CD8-positive, alpha-beta memory T cell (primary cell): ENCODE results near the gene TUBGCP6. TPM values are rescaled to one million over a fixed set of nuclear protein-coding genes. Genes with fewer than 3 reads are reported as not detected.

Experiments
- CTCF ChIA-PET: fragments of 350-600 bp; sonication (Branson Sonifier 250); formaldehyde crosslinking; loops from one replicate; lab custom pipeline; 2021; ENCODE audit warnings: antibody characterized with exemption; lab: Charles Lee
- POLR2A ChIA-PET: fragments of 350-600 bp; sonication (Branson Sonifier 250); formaldehyde crosslinking; loops from one replicate; lab custom pipeline; 2021; ENCODE audit warnings: antibody characterized with exemption; lab: Charles Lee
- DNase-seq, 5 donors: peaks; one replicate each; pipeline versions ENCODE4 v3.0.0 to v3.0.0-alpha.2; 2020 to 2022; ENCODE audit warnings: mixed read lengths in 1 of 5
- H3K27ac ChIP-seq: one replicate; pipeline ENCODE4 v1.7.0; 2013; ENCODE audit warnings: low read depth, mild to moderate bottlenecking, low read length, moderate library complexity
- H3K27me3 ChIP-seq: 2 replicates; pipeline ENCODE4 v1.7.0; 2013; ENCODE audit warnings: low read length, mild to moderate bottlenecking; ENCODE audit not compliant: insufficient read depth, poor library complexity, severe bottlenecking
- H3K36me3 ChIP-seq: 2 replicates; pipeline ENCODE4 v1.7.0; 2013; ENCODE audit warnings: mild to moderate bottlenecking, low read length, moderate library complexity; ENCODE audit not compliant: insufficient read depth
- H3K4me1 ChIP-seq: 2 replicates; pipeline ENCODE4 v1.7.0; 2013; ENCODE audit warnings: mild to moderate bottlenecking, low read length, moderate library complexity; ENCODE audit not compliant: insufficient read depth
- H3K4me3 ChIP-seq: 2 replicates; pipeline ENCODE4 v1.7.0; 2013; ENCODE audit warnings: mild to moderate bottlenecking, low read length
- H3K9me3 ChIP-seq: 2 replicates; pipeline ENCODE4 v1.7.0; 2013; ENCODE audit warnings: mild to moderate bottlenecking, low read length
- H3K27ac Mint-ChIP-seq, 8 donors: one replicate each; pipeline ENCODE4 v1.8.0; 2020 to 2021; ENCODE audit warnings: mixed read lengths in 8 of 8, mild to moderate bottlenecking in 6 of 8, inconsistent platforms in 3 of 8, moderate library complexity in 3 of 8
- H3K27me3 Mint-ChIP-seq, 2 donors: one replicate each; pipeline ENCODE4 v1.8.0; 2020 to 2021; ENCODE audit warnings: mixed read lengths in 2 of 2, mild to moderate bottlenecking in 1 of 2, moderate library complexity in 1 of 2
- H3K36me3 Mint-ChIP-seq, 3 donors: one replicate each; pipeline ENCODE4 v1.8.0; 2020 to 2021; ENCODE audit warnings: mixed read lengths in 3 of 3, inconsistent platforms in 1 of 3, mild to moderate bottlenecking in 1 of 3
- H3K4me1 Mint-ChIP-seq, 3 donors: one replicate each; pipeline ENCODE4 v1.8.0; 2020 to 2021; ENCODE audit warnings: mixed read lengths in 3 of 3, inconsistent platforms in 1 of 3, mild to moderate bottlenecking in 1 of 3
- H3K4me3 Mint-ChIP-seq, 7 donors: one replicate each; pipeline ENCODE4 v1.8.0; 2020 to 2021; ENCODE audit warnings: mixed read lengths in 7 of 7, mild to moderate bottlenecking in 6 of 7, moderate library complexity in 4 of 7, inconsistent platforms in 2 of 7
- H3K9me3 Mint-ChIP-seq, 5 donors: one replicate each; pipeline ENCODE4 v1.8.0; 2020 to 2022; ENCODE audit warnings: mixed read lengths in 5 of 5, mild to moderate bottlenecking in 3 of 5, moderate library complexity in 2 of 5, inconsistent platforms in 1 of 5
- polyA plus RNA-seq: library from polyadenylated mRNA; unstranded; fragments of 300-500 nt; fragmentation: Illumina TruSeq; gene quantifications from one replicate; pipeline ENCODE4 v1.2.3, GENCODE V29; 2021
- total RNA-seq, 2 experiments: library from RNA; stranded (reverse); gene quantifications; one replicate each; pipeline ENCODE4 v1.2.3, GENCODE V29; 2021

Gene TUBGCP6
- total and polyA plus RNA-seq, 3 experiments from 2014 or later: 18.6 to 52.2 (median 51.4) TPM

GRCh38 chr22:50267591-50268390, 23.0 kb upstream of the TUBGCP6 start:
- Histone ChIP-seq H3K4me3 (no peak overlapping the region), H3K9me3 (no peaks in the 10 kb centered on the region), H3K27ac (no peak overlapping the region), H3K36me3 (no peaks in the 10 kb centered on the region), H3K4me1 (peaks cover 18% of the 10 kb centered on the region), H3K27me3 (peaks cover 5% of the 10 kb centered on the region)
- no peaks in the 10 kb centered on the region for H3K9me3 Mint-ChIP-seq
- CTCF ChIA-PET: interaction anchor here (0.8 to 1.9 kb wide), 2 partner anchors 16 to 258 kb away, joined by 3 to 6 read pairs; partner anchors contain the start of genes HDAC10 and SCO2
- POLR2A ChIA-PET: no interaction called here
- DNase-seq: peak in 3 of 5 donors; percentile 20 to 34 (median 21)
- peaks cover 3 to 21% (median 5%) of the 10 kb centered on the region in 3 donors for H3K4me1 Mint-ChIP-seq
- H3K4me3 Mint-ChIP-seq: peak overlapping the region in 4 of 7 donors; percentile 6 to 54 (median 38)
- no peaks in the 10 kb centered on the region for H3K36me3 Mint-ChIP-seq
- H3K27me3 Mint-ChIP-seq: peaks cover 5 to 6% of the 10 kb centered on the region in 2 donors
- H3K27ac Mint-ChIP-seq: peak overlapping the region in 1 of 8 donors; percentile 54

DNA sequence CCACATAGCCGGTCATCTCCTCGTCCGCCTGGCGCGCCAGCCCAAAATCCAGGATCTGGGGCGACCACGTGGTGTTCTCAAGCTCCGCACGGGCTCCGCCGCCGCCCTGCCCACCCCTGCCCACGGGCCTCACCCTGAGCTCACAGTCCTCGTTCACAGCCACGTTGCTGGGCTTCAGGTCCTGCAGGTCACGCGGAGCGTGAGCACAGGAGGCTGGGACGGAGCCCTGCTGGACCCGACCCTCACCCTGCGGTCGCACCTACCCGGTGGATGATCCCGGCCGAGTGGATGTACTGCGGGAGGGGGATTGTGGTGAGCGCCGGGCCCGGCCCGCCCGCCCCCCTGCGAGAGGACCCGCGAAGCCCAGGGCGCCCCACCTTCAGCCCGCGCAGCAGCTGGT, 22.2 kb upstream of the TUBGCP6 start:
- Mint-ChIP-seq H3K27me3 (peaks cover 13 to 14% of the 10 kb centered on the region in 2 donors), H3K36me3 (no peaks in the 10 kb centered on the region), H3K9me3 (no peaks in the 10 kb centered on the region), H3K4me1 (peaks cover 3 to 29% (median 10%) of the 10 kb centered on the region in 3 donors), H3K4me3 (no peak overlapping the region), H3K27ac (no peak overlapping the region)
- POLR2A ChIA-PET: interaction anchor here (0.6 kb wide), 1 partner anchor 24 kb away, joined by 9 read pairs; no protein-coding TSS in a partner anchor
- Histone ChIP-seq H3K4me3 (no peak overlapping the region), H3K36me3 (no peaks in the 10 kb centered on the region), H3K9me3 (no peaks in the 10 kb centered on the region), H3K27me3 (peaks cover 13% of the 10 kb centered on the region), H3K4me1 (peaks cover 18% of the 10 kb centered on the region), H3K27ac (no peak overlapping the region)
- CTCF ChIA-PET: interaction anchor here (0.8 to 1.9 kb wide), 3 partner anchors 16 to 259 kb away, joined by 3 to 6 read pairs (median 4); partner anchors contain the start of genes HDAC10 and SCO2
- DNase-seq: no peak

DNA sequence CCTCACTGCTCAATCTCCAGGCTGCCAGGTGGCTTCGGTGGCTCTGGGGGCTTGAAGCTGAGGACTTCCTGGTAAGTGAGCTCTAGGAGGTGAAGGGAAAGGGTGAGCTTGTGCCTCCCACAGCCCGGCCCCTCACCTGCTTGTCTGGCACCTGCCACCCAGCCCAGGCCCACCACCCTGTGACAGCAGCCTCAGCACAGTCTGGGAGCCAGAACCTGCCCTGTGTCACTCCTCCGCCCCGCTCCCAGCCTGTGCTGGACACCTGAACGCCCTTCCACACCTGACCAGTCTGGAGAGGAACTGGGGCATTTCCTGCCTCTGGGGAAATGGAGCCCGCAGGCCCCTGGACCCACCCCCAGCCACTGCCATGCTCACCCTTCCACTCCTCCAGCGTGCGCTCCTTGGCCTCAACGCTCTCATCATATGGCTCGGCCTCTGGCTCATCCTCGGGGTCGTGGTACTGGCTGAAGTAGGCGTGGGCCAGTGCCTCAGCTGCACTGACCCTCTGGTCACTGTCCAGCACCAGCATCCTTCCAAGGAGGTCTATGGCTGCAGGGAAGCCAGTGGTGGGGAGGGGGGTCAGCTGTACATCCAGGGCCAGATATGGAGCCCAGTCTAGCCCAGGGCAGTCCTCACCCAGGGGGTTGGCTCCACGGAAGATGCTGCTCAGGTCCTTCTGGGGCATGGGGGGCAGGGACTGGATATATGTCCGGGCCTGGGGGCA, 20.3 kb upstream of the TUBGCP6 start:
- DNase-seq: no peak
- peaks cover 6% of the 10 kb centered on the region for H3K4me1 ChIP-seq
- no peak overlapping the region for H3K27ac ChIP-seq
- Mint-ChIP-seq H3K36me3 (no peaks in the 10 kb centered on the region), H3K9me3 (no peaks in the 10 kb centered on the region), H3K27ac (no peak overlapping the region), H3K4me1 (peaks cover 3 to 26% (median 9%) of the 10 kb centered on the region in 3 donors), H3K27me3 (peaks cover 11 to 15% of the 10 kb centered on the region in 2 donors), H3K4me3 (no peak overlapping the region)
- ChIA-PET CTCF (no interaction called here), POLR2A (no interaction called here)
- no peaks in the 10 kb centered on the region for H3K9me3 ChIP-seq
- H3K4me3 ChIP-seq: no peak overlapping the region
- H3K36me3 ChIP-seq: no peaks in the 10 kb centered on the region
- peaks cover 13% of the 10 kb centered on the region for H3K27me3 ChIP-seq

DNA sequence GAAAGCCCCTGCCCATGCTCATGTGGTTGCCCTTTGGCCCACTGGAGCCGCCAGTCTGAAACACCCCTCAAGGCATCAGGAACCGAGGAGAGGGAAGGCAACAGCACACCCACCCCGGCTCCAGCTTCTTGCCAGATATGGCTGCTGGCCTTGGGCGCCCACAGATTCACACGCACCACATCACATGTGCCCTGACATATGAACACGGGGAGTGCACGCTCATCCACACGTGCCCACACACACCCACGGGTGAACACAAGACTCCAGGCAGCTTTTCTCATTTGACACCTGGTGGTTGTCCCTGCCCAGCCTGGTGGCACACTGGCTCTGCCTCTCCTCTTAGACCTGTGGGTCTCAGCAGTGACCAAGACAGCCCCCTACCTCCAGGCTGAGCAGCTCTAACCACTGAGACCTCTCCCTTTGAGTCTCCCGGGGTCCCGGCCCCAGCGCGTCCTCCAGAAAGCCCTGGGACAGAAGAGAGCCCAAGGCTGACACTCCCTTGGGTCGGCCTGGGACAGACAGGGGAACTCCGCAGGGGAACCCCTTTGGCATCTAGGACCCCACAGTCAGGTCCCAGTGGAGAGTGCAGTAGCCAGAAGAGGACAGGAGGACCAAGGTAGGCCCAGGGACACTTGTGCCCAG, 19.4 kb upstream of the TUBGCP6 start:
- Histone ChIP-seq H3K4me1 (no peaks in the 10 kb centered on the region), H3K36me3 (no peaks in the 10 kb centered on the region), H3K27me3 (peaks cover 13% of the 10 kb centered on the region), H3K4me3 (no peak overlapping the region), H3K9me3 (no peaks in the 10 kb centered on the region), H3K27ac (no peak overlapping the region)
- Mint-ChIP-seq H3K9me3 (no peaks in the 10 kb centered on the region), H3K36me3 (no peaks in the 10 kb centered on the region), H3K4me3 (peak overlapping the region in 1 of 7 donors; percentile 23), H3K4me1 (peaks cover 3 to 23% (median 8%) of the 10 kb centered on the region in 3 donors), H3K27ac (no peak overlapping the region), H3K27me3 (peaks cover 12 to 16% of the 10 kb centered on the region in 2 donors)
- no peak for DNase-seq
- POLR2A ChIA-PET: no interaction called here
- CTCF ChIA-PET: interaction anchor here (1.5 kb wide), 1 partner anchor 234 kb away, joined by 4 read pairs; no protein-coding TSS in a partner anchor

DNA sequence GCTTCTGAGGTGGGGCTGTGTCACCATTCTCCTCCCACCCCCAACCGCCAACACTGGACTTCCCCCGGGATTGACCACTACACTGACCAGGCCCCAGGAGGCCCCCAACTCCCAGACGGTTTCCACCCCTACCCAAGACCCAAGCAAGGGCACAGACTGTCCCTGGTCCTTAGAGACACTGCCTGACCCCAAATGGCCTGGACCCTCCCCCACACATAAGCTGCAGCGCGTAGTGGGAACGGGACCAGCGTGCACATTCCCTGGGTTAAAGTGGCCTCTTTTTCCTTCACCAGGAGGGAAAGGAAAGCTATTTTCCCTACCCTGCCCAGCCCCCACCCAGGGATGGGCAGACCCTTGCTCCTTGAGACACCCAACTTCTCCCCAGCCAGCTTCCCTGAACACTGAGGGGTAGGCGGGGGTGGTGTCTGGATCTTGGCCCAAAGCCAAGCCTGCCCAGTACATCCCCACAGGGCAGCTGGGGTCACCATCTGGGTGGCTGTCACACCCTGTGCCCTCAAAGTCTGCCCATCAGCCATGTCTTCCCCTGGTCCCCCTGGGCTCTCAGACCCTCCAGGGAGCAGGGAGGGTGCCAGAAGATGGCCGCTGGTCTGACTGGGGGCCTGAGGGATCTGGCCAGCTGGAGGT, 18.3 kb upstream of the TUBGCP6 start:
- H3K36me3 Mint-ChIP-seq: no peaks in the 10 kb centered on the region
- CTCF ChIA-PET: interaction anchor here (0.8 to 2.3 kb wide), 4 partner anchors 12 to 235 kb away, joined by 3 to 7 read pairs (median 4); partner anchors contain the start of genes DENND6B and HDAC10
- POLR2A ChIA-PET: no interaction called here
- Histone ChIP-seq H3K4me3 (no peak overlapping the region), H3K9me3 (no peaks in the 10 kb centered on the region), H3K4me1 (no peaks in the 10 kb centered on the region), H3K27ac (peak overlapping the region; percentile 16), H3K36me3 (no peaks in the 10 kb centered on the region), H3K27me3 (peaks cover 13% of the 10 kb centered on the region)
- peaks cover 0 to 17% (median 6%) of the 10 kb centered on the region in 3 donors for H3K4me1 Mint-ChIP-seq
- H3K27me3 Mint-ChIP-seq: peaks cover 11 to 22% of the 10 kb centered on the region in 2 donors
- DNase-seq: no peak
- no peak overlapping the region for H3K27ac Mint-ChIP-seq
- no peak overlapping the region for H3K4me3 Mint-ChIP-seq
- no peaks in the 10 kb centered on the region for H3K9me3 Mint-ChIP-seq

DNA sequence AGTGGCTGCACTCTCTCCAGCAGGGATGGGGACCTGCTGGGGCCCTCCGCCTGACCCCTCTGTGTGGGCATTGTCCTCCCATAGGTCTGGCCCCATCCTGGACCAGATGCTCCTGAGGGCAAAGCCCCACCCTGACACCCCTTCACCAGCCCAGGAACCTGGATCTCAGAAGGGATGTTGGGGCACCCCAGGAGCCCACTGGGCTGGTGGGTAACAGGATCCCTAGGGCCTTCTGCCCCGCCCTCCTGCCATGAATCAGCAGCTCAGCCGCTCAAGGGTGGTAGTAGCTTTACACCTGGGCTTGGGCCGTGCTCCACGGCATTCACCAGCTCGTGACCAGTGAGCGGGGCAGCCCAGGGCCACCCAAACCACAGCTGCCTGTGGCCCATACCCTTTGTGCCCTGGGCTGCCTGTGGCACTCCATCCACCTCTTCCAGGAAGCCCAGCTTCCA, 17.7 kb upstream of the TUBGCP6 start:
- H3K36me3 ChIP-seq: no peaks in the 10 kb centered on the region
- no peaks in the 10 kb centered on the region for H3K4me1 ChIP-seq
- DNase-seq: no peak
- no peaks in the 10 kb centered on the region for H3K9me3 ChIP-seq
- H3K27me3 Mint-ChIP-seq: peaks cover 11 to 23% of the 10 kb centered on the region in 2 donors
- ChIA-PET CTCF (interaction anchor here (0.9 to 2.3 kb wide), 3 partner anchors 63 to 236 kb away, joined by 3 to 7 read pairs (median 4); partner anchors contain the start of gene DENND6B), POLR2A (no interaction called here)
- no peak overlapping the region for H3K4me3 ChIP-seq
- peak overlapping the region in 5 of 7 donors; percentile 26 to 75 (median 65) for H3K4me3 Mint-ChIP-seq
- H3K27ac ChIP-seq: peak overlapping the region; percentile 16
- peaks cover 13% of the 10 kb centered on the region for H3K27me3 ChIP-seq
- no peaks in the 10 kb centered on the region for H3K9me3 Mint-ChIP-seq
- H3K27ac Mint-ChIP-seq: peak overlapping the region in 1 of 8 donors; percentile 47
- H3K4me1 Mint-ChIP-seq: peaks cover 0 to 16% (median 6%) of the 10 kb centered on the region in 3 donors
- H3K36me3 Mint-ChIP-seq: no peaks in the 10 kb centered on the region
